Stimulated activated CD4-positive, alpha-beta T cell treated with anti-CD3 and anti-CD28 coated beads, TNF-alpha, amount 100 ng/mL, for 24 hours (primary cell): ENCODE measurements around the gene TRMT2A.
A peak's percentile ranks its signal among the peaks of the same experiment; 100 is the strongest.

Experiments used
- DNase-seq, 3 experiments: peaks; one replicate each; pipeline ENCODE4 v3.0.0-alpha.2; 2020; ENCODE audit warnings: low read depth in 3 of 3

TRMT2A gene

GRCh38 chr22:20135265-20135664 is 18.2 kb upstream of the TRMT2A start:
- no peak for DNase-seq

GRCh38 chr22:20133930-20134549 is 17.0 kb upstream of the TRMT2A start:
- DNase-seq = no peak

GRCh38 chr22:20132686-20133246 is 15.7 kb upstream of the TRMT2A start:
- no peak for DNase-seq

GRCh38 chr22:20131859-20132685 is 15.0 kb upstream of the TRMT2A start:
- DNase-seq = no peak

GRCh38 chr22:20131597-20131858 is 14.5 kb upstream of the TRMT2A start, which contains the start of gene ZDHHC8:
Gene ZDHHC8 (plus strand): TSS chr22:20131804. CDS start chr22:20131948, 144 bp downstream.
- DNase-seq = peak in 2 of 3 experiments; percentile 28 to 51

GRCh38 chr22:20130731-20131596 is 13.9 kb upstream of the TRMT2A start:
- DNase-seq = peak; percentile 56 to 81 (median 73)

GRCh38 chr22:20130319-20130718 is 13.3 kb upstream of the TRMT2A start:
- DNase-seq = no peak

- no peak for DNase-seq
These were observed 12.7 kb upstream of the TRMT2A start for GRCh38 chr22:20129747-20130014.

GRCh38 chr22:20128902-20129746 is 12.1 kb upstream of the TRMT2A start:
- peak in 1 of 3 experiments; percentile 52 for DNase-seq

GRCh38 chr22:20128619-20128901 is 11.5 kb upstream of the TRMT2A start:
- no peak for DNase-seq

GRCh38 chr22:20127869-20128618 is 11.0 kb upstream of the TRMT2A start:
- DNase-seq = no peak

- DNase-seq = no peak
These were observed 10.4 kb upstream of the TRMT2A start for GRCh38 chr22:20127318-20127868.

- DNase-seq = no peak
These were observed 9.4 kb upstream of the TRMT2A start for GRCh38 chr22:20126284-20127029.

- DNase-seq = no peak
These were observed 8.5 kb upstream of the TRMT2A start for GRCh38 chr22:20125201-20126174.

- DNase-seq = no peak
These were observed 7.2 kb upstream of the TRMT2A start for GRCh38 chr22:20124083-20124787.

- no peak for DNase-seq
These were observed 6.5 kb upstream of the TRMT2A start for GRCh38 chr22:20123366-20124082.

GRCh38 chr22:20121856-20122415 is 4.9 kb upstream of the TRMT2A start:
- DNase-seq = no peak
